Measurements from ENCODE around the gene COP1. TPM values are rescaled to one million over a fixed set of nuclear protein-coding genes. Genes with fewer than 3 reads are reported as not detected.

The COP1 gene
- total and polyA plus RNA-seq, 12 donors, result 17.9 to 55.2 (median 23.6) TPM

- DNase-seq (no peak), ATAC-seq (no peak)
- WGBS, 2 donors, result 94 to 96% methylated on average over 4 of the region's 4 CpGs
- no peak for TF ChIP-seq CTCF (IDR thresholded peaks at IDR 0.05)
- H3K9me3 ChIP-seq, result peaks cover 0 to 5% (median 0%) of the 10 kb centered on the region in 11 donors
- no peaks in the 10 kb centered on the region for H3K4me1 ChIP-seq
- H3K36me3 ChIP-seq, result peaks cover 0 to 61% (median 3%) of the 10 kb centered on the region in 9 donors
- no peak overlapping the region for H3K27ac ChIP-seq
- intact Hi-C loops (cut with DNase I), result no loop called here
- H3K4me3 ChIP-seq, result no peak overlapping the region
- no peaks in the 10 kb centered on the region for H3K27me3 ChIP-seq
Observed at GRCh38 chr1:176167210-176167609, 39.9 kb downstream of the COP1 start.

GRCh38 chr1:176165573-176165972, 41.5 kb downstream of the COP1 start:
- ATAC-seq, result no peak
- no peak overlapping the region for H3K27ac ChIP-seq
- no peak for TF ChIP-seq CTCF (IDR thresholded peaks at IDR 0.05)
- no peaks in the 10 kb centered on the region for H3K4me1 ChIP-seq
- no peaks in the 10 kb centered on the region for H3K27me3 ChIP-seq
- peaks cover 0 to 64% (median 3%) of the 10 kb centered on the region in 9 donors for H3K36me3 ChIP-seq
- 89 to 100% methylated on average over 2 of the region's 2 CpGs for WGBS, 2 donors
- peaks cover 0 to 4% (median 0%) of the 10 kb centered on the region in 11 donors for H3K9me3 ChIP-seq
- DNase-seq, result no peak
- intact Hi-C loops (cut with DNase I), result no loop called here
- H3K4me3 ChIP-seq, result no peak overlapping the region

- Histone ChIP-seq H3K4me3 (no peak overlapping the region), H3K27ac (no peak overlapping the region), H3K9me3 (peaks cover 0 to 2% (median 0%) of the 10 kb centered on the region in 11 donors), H3K36me3 (peaks cover 0 to 64% (median 3%) of the 10 kb centered on the region in 9 donors), H3K4me1 (no peaks in the 10 kb centered on the region), H3K27me3 (no peaks in the 10 kb centered on the region)
- no peak for ATAC-seq
- WGBS, 2 donors, result 99% methylated on average over 2 of the region's 2 CpGs
- DNase-seq, result no peak
- no peak for TF ChIP-seq CTCF (IDR thresholded peaks at IDR 0.05)
- intact Hi-C loops (cut with DNase I), result no loop called here
Observed at GRCh38 chr1:176164014-176164678, 42.9 kb downstream of the COP1 start.

- H3K9me3 ChIP-seq, result peaks cover 0 to 31% (median 19%) of the 10 kb centered on the region in 11 donors
- H3K36me3 ChIP-seq, result peaks cover 0 to 72% (median 6%) of the 10 kb centered on the region in 9 donors
- H3K27ac ChIP-seq, result no peak overlapping the region
- no peaks in the 10 kb centered on the region for H3K27me3 ChIP-seq
- TF ChIP-seq CTCF (IDR thresholded peaks at IDR 0.05), result no peak
- no peaks in the 10 kb centered on the region for H3K4me1 ChIP-seq
- intact Hi-C loops (cut with DNase I), result no loop called here
- DNase-seq (no peak), ATAC-seq (no peak)
- H3K4me3 ChIP-seq, result no peak overlapping the region
- WGBS, 2 donors, result 41 to 91% methylated on average over 2 of the region's 2 CpGs
Observed at GRCh38 chr1:176159993-176160392, 47.1 kb downstream of the COP1 start.

Data from heart right ventricle (tissue), 16 donors.